NCI-H2196 treated with DMSO at 0.1 percent for 48 hours (cell line): ENCODE measurements around the gene GLIS1.
"Not testable (repeated sequence)": the region's sequence is repeated elsewhere in the genome, so short reads cannot be mapped to it uniquely, and the experiment has no call there.

ENCODE experiments used
- DNase-seq: peaks from one replicate; lab custom pipeline; 2025; ENCODE audit not compliant: unreplicated experiment; lab: John Stamatoyannopoulos, UW

Gene GLIS1

GRCh38 chr1:53655931-53656746 lies 82.8 kb downstream of the GLIS1 start:
- no peak for DNase-seq

- no peak for DNase-seq
Observed at GRCh38 chr1:53654216-53655210, 84.5 kb downstream of the GLIS1 start.

GRCh38 chr1:53653631-53654030 lies 85.3 kb downstream of the GLIS1 start:
- no peak for DNase-seq

- no peak for DNase-seq
Observed at GRCh38 chr1:53653200-53653575, 85.8 kb downstream of the GLIS1 start.

- DNase-seq, result no peak
Observed at GRCh38 chr1:53652441-53653199, 86.3 kb downstream of the GLIS1 start.

GRCh38 chr1:53651356-53651755 lies 87.6 kb downstream of the GLIS1 start:
- no peak for DNase-seq

GRCh38 chr1:53648516-53648915 lies 90.4 kb downstream of the GLIS1 start:
- DNase-seq, result no peak

- not testable (repeated sequence) for DNase-seq
Observed at GRCh38 chr1:53647915-53648314, 91.0 kb downstream of the GLIS1 start.

GRCh38 chr1:53646732-53647131 lies 92.2 kb downstream of the GLIS1 start:
- no peak for DNase-seq

- no peak for DNase-seq
Observed at GRCh38 chr1:53645690-53646078, 93.3 kb downstream of the GLIS1 start.

GRCh38 chr1:53644909-53645689 lies 93.9 kb downstream of the GLIS1 start:
- no peak for DNase-seq

- no peak for DNase-seq
Observed at GRCh38 chr1:53644496-53644895, 94.5 kb downstream of the GLIS1 start.

- no peak for DNase-seq
Observed at GRCh38 chr1:53643881-53644390, 95.0 kb downstream of the GLIS1 start.

- no peak for DNase-seq
Observed at GRCh38 chr1:53643041-53643880, 95.7 kb downstream of the GLIS1 start.

GRCh38 chr1:53642607-53643006 lies 96.4 kb downstream of the GLIS1 start:
- no peak for DNase-seq

GRCh38 chr1:53642215-53642555 lies 96.8 kb downstream of the GLIS1 start:
- no peak for DNase-seq

- no peak for DNase-seq
Observed at GRCh38 chr1:53641481-53642214, 97.3 kb downstream of the GLIS1 start.

GRCh38 chr1:53640701-53641075 lies 98.3 kb downstream of the GLIS1 start:
- no peak for DNase-seq
